ENCODE data around the gene GFPT2.

GFPT2 gene

DNA sequence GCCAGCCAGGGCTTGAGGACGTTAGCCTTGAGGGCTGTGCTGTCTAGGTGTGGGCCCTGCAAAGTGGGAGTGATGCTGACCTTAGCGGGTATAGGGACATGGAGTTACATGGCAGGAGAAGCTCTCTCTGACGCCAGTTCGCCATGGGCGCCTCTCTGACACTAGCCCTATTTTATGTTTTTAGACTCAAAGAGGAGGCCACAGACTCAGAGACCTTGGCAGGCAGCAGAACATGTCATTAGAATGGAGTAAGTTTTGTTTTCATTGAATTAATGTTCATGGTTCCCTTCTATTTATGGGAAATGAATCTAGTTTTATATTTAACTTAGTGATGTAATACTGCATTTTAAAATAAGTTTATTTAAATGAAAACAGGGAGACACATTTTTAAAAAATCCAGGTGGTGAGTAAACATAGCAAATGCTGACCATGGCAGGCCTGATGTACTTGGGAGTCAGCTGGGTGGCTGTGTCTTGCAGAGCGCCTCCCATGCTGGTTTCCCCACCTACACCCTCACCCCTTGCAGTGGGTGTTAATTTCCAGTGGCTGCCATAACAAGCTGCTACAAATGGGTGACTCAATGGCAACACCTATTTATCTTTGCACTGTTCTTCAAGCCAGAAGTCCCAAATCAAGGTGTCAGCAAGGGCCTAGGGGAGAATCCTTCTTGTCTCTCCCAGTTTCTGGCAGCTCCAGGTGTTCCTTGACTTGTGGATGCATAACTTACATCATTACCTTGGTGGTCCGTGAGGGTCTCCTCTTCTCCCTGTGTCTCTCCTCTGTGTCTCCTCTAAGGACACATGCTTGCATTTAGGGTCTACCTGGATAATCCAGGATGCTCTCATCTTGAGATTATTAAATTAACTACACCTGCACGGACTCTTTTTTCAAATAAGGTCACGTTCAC, 25.6 kb upstream of the GFPT2 start:
- no peak for DNase-seq (ENCODE audit: low read depth)
- TF ChIP-seq, protein P1, sequence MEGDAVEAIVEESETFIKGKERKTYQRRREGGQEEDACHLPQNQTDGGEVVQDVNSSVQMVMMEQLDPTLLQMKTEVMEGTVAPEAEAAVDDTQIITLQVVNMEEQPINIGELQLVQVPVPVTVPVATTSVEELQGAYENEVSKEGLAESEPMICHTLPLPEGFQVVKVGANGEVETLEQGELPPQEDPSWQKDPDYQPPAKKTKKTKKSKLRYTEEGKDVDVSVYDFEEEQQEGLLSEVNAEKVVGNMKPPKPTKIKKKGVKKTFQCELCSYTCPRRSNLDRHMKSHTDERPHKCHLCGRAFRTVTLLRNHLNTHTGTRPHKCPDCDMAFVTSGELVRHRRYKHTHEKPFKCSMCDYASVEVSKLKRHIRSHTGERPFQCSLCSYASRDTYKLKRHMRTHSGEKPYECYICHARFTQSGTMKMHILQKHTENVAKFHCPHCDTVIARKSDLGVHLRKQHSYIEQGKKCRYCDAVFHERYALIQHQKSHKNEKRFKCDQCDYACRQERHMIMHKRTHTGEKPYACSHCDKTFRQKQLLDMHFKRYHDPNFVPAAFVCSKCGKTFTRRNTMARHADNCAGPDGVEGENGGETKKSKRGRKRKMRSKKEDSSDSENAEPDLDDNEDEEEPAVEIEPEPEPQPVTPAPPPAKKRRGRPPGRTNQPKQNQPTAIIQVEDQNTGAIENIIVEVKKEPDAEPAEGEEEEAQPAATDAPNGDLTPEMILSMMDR (conservative IDR thresholded peaks at IDR 0.05; ENCODE audit: low read depth, low read length), result no peak
- no peak overlapping the region for H3K4me3 ChIP-seq (ENCODE audit: low read depth, low read length)

DNA sequence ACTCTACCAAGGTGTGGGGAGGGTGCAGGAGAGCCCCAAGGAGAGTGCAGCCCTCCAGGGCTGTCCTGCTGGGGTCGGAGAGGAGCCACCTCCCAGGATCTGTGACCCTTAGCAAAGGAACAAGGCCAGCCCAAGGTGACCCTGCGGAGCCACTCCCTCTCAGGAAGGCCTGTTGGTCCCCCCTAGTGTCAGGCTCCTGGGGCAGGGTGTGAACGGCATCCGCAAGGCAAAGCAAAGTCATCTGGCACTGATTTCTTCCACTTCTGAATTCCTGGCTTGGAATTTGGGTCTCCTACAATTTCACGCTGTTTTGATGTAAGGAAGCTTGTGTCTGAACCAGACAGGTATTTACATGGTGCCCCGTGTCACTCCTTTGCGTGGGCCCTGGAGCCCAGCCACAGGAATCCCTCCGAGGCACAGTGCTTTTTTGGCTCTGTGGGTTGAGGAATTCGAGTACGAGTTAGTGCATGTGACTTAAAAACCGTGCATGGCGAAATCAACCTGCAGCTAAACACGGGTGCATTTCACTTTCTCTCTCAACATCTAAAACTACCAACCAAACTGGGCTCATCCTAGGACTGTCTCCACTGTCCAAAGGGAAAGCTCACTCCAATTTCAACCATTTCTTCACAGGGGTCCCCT, 24.5 kb upstream of the GFPT2 start:
- H3K4me3 ChIP-seq (ENCODE audit: low read depth, low read length), result no peak overlapping the region
- TF ChIP-seq, protein P1 (conservative IDR thresholded peaks at IDR 0.05; ENCODE audit: low read depth, low read length), result no peak
- no peak for DNase-seq (ENCODE audit: low read depth)

DNA sequence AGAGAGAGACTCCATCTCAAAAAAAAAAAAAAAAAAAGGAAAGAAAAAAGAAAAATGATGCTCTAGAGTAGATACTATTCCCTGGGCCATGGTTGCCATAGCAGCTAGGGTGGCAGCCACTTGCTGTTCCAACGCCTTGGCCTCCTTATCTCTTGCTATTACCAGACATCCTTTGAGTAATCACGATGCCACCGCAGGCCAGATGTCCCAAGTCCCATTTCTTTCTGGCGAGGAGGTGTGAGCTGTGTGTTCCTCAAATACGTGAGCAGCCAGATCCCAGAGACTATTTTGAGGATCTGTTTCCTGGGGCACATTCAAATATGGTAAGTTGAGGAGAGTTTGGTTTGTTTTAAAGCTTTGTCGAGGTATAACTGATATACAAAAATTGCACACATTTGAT, 23.4 kb upstream of the GFPT2 start:
- TF ChIP-seq, protein P1 (conservative IDR thresholded peaks at IDR 0.05; ENCODE audit: low read depth, low read length), result no peak
- no peak for DNase-seq (ENCODE audit: low read depth)
- H3K4me3 ChIP-seq (ENCODE audit: low read depth, low read length), result no peak overlapping the region

DNA sequence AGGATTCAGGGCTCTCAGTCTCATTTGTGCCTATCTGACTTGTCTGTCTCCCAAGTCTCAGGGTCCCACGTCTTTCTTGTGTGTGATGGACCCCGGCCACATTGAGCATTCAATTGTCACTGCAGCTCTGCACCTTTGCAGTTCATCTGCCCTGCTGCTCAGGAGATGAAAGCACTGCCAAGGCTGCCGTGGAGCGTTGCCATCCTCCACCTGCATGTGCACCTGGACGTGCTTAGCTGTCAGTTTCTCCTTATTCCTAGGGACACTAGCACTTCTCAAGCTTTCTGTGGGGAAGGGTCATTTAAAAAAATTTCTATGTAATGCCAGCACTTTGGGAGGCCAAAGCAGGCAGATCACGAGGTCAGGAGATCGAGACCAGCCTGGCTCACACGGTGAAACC, 22.8 kb upstream of the GFPT2 start:
- no peak overlapping the region for H3K4me3 ChIP-seq (ENCODE audit: low read depth, low read length)
- DNase-seq (ENCODE audit: low read depth), result no peak
- TF ChIP-seq, protein P1 (conservative IDR thresholded peaks at IDR 0.05; ENCODE audit: low read depth, low read length), result no peak

DNA sequence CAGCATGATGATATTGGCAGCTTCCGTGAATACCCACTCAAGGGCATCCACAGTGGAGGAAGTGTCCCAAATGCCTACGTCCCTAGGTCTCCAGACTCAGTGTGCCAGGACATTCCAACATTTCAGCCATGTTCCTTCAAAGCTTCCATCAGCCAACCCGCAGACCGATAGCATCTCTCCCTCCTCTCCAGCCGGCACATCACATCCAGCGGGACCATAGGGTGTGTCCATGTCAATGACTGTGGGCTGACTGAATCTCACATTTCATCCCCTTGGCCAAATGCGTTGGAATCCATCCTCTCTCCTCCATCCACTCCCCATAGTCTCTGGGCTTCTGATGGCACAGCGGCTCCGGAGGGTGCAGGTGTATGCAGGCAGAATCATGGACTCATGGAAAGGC, 22.2 kb upstream of the GFPT2 start:
- H3K4me3 ChIP-seq (ENCODE audit: low read depth, low read length), result no peak overlapping the region
- TF ChIP-seq, protein P1 (conservative IDR thresholded peaks at IDR 0.05; ENCODE audit: low read depth, low read length), result no peak
- no peak for DNase-seq (ENCODE audit: low read depth)

DNA sequence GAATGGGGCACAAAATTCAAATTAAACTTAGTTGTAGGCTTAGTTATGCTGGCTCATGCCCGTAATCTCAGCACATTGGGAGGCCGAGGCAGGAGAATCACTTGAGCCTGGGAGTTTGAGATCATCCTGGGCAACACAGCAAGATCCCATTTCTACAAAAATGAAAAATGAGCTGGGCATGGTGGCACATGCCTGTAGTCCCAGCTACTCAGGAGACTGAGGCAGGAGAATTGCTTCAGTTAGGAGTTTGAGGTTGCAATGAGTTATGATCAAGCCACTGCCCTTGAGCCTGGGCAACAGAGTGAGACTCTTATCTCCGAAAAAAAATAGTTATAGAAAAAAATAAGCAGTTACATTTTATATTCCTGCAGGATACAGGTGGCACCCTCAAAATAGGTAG, 20.7 kb upstream of the GFPT2 start:
- no peak for DNase-seq (ENCODE audit: low read depth)
- H3K4me3 ChIP-seq (ENCODE audit: low read depth, low read length), result no peak overlapping the region
- TF ChIP-seq, protein P1 (conservative IDR thresholded peaks at IDR 0.05; ENCODE audit: low read depth, low read length), result no peak
